Chondrocyte (in vitro differentiated cells): ENCODE measurements around the gene EFL1. TPM values are rescaled to one million over a fixed set of nuclear protein-coding genes. Genes with fewer than 3 reads are reported as not detected.
"Not testable (repeated sequence)": the region's sequence is repeated elsewhere in the genome, so short reads cannot be mapped to it uniquely, and the experiment has no call there.

Experiments
- DNase-seq: peaks from one replicate; pipeline ENCODE4 v3.0.0; 2021; ENCODE audit warnings: mixed read lengths, low spot score
- H3K27ac Mint-ChIP-seq: one replicate; pipeline ENCODE4 v1.8.0; 2021; ENCODE audit warnings: mild to moderate bottlenecking, moderate library complexity, mixed read lengths; ENCODE audit not compliant: unreplicated experiment
- H3K27me3 Mint-ChIP-seq: 2 replicates; pipeline ENCODE4 v1.8.0; 2021; ENCODE audit warnings: low read depth, mixed read lengths
- H3K36me3 Mint-ChIP-seq: 2 replicates; pipeline ENCODE4 v1.8.0; 2021; ENCODE audit warnings: low read depth, mixed read lengths
- H3K4me1 Mint-ChIP-seq: 2 replicates; pipeline ENCODE4 v1.8.0; 2021; ENCODE audit warnings: low read depth, mild to moderate bottlenecking, mixed read lengths
- H3K4me3 Mint-ChIP-seq: one replicate; pipeline ENCODE4 v1.8.0; 2021; ENCODE audit warnings: mild to moderate bottlenecking, moderate library complexity, mixed read lengths; ENCODE audit not compliant: unreplicated experiment
- H3K9me3 Mint-ChIP-seq: 2 replicates; pipeline ENCODE4 v1.8.0; 2021; ENCODE audit warnings: low read depth, mixed read lengths
- total RNA-seq: library from RNA; stranded (reverse); gene quantifications from 3 replicates; pipeline ENCODE4 v1.2.1, GENCODE V29; 2021
- TF ChIP-seq, protein P1 (sequence below): fragments of 200-600 bp; sonication (generic); IDR thresholded peaks from 2 replicates; pipeline ENCODE4 v1.5.0; 2021; ENCODE audit warnings: antibody characterized with exemption, mild to moderate bottlenecking, moderate library complexity

EFL1 gene
- total RNA-seq, 1 donor from 2014 or later, result 16.6 TPM

DNA sequence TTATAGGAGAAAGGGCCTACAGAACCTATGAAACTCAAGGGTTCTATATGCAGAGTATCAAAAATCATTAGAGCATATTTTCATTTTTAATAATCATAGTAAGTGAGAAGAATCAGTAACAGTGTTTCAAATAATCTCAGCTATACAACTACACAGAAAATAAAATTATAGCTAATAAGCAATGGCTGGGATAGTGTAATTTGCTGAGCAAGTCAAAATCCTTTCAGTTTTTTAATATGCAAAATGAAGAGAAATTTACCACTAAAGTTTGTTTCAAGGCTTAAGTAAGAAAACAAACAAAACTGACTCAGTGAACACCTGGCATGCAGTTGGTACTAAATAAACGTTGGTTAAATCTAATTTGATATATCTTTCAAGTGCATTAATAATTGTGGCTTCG is 66.2 kb downstream of the EFL1 start:
- Mint-ChIP-seq H3K4me1 (peaks cover 9% of the 10 kb centered on the region), H3K36me3 (no peaks in the 10 kb centered on the region), H3K9me3 (no peaks in the 10 kb centered on the region), H3K27ac (no peak overlapping the region), H3K27me3 (no peaks in the 10 kb centered on the region), H3K4me3 (no peak overlapping the region)
- TF ChIP-seq, protein P1, sequence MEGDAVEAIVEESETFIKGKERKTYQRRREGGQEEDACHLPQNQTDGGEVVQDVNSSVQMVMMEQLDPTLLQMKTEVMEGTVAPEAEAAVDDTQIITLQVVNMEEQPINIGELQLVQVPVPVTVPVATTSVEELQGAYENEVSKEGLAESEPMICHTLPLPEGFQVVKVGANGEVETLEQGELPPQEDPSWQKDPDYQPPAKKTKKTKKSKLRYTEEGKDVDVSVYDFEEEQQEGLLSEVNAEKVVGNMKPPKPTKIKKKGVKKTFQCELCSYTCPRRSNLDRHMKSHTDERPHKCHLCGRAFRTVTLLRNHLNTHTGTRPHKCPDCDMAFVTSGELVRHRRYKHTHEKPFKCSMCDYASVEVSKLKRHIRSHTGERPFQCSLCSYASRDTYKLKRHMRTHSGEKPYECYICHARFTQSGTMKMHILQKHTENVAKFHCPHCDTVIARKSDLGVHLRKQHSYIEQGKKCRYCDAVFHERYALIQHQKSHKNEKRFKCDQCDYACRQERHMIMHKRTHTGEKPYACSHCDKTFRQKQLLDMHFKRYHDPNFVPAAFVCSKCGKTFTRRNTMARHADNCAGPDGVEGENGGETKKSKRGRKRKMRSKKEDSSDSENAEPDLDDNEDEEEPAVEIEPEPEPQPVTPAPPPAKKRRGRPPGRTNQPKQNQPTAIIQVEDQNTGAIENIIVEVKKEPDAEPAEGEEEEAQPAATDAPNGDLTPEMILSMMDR, result no peak
- no peak for DNase-seq

DNA sequence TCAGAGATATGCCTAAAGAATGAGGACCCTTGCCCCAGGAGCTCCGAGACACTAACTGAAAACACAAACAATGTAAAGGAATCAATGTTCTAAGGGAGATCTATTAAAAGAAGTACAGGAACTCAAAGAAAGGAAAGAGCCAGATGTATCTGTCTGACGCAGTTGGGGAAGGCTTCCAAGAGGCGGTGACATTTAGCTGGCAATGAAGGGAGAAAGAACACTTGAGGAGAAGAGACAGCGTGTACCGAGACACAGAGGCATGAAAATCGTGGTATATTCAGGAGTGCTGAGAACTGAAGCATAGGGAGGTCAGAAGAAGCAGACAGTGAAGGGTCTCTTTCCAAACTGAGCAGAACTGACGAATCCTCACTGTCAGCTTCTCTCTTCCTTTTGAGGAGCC is 66.7 kb downstream of the EFL1 start:
- H3K4me3 Mint-ChIP-seq, H3K27me3 Mint-ChIP-seq, H3K27ac Mint-ChIP-seq, H3K9me3 Mint-ChIP-seq, DNase-seq, H3K36me3 Mint-ChIP-seq: not testable (repeated sequence)
- H3K4me1 Mint-ChIP-seq, result peaks cover 12% of the 10 kb centered on the region

DNA sequence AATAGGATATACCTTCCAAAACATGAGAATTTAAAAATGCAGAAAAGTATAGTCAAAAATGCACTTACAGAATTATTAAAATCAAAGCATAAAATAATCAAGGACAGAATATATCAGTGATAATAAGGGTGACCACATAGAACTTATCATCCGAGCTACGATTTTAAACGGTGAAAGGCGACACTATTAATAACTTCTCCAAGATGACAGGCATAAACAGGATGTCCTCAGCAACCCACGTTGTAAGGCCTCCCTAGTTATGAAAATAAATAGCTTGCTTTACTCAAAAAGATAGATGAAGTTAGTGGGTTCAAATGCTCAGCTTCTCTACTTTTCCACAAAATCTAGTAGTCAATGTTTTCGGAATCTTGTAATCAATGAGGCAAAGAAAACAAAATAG is 68.0 kb downstream of the EFL1 start:
- H3K36me3 Mint-ChIP-seq, H3K27me3 Mint-ChIP-seq, H3K9me3 Mint-ChIP-seq, H3K4me3 Mint-ChIP-seq, H3K27ac Mint-ChIP-seq, DNase-seq: not testable (repeated sequence)
- peaks cover 18% of the 10 kb centered on the region for H3K4me1 Mint-ChIP-seq

DNA sequence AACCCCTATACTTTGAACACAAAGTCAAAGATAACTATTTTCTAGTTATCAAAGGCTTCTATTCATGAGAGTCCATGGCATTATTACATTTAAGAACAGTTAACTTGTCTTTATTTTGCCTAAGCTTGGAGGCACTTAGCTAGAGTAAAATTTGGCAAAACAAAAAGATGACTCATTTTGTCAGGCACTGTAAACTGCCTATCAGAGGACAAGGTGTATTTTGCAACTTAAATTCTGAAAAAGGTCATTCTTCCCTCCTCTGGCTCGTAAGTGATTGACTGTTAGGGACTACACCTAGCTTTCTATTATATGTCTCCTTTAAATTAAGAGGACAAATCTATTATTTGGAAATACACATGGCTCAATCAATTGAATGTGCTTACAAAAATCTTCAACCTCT is 69.1 kb downstream of the EFL1 start:
- DNase-seq, H3K9me3 Mint-ChIP-seq, H3K4me3 Mint-ChIP-seq, H3K27me3 Mint-ChIP-seq, H3K27ac Mint-ChIP-seq, H3K36me3 Mint-ChIP-seq: not testable (repeated sequence)
- H3K4me1 Mint-ChIP-seq, result peaks cover 18% of the 10 kb centered on the region

DNA sequence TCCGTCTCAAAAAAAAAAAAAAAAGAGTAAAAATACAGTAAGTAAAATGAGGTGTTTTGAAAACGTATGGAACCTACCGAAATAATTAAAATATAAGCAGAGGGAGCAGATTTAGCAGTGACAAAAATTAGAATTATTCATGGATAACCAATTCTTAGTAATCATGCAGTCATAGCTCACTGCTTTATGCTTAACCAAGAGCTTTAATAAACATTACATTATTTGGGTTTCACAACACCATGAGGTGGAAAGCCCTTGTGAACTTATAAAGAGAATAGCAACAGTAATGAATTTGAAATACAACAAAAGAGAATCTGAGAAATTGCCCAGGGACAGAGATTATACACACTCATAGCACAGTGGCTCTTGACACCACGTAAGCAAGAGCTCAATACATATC is 70.1 kb downstream of the EFL1 start:
- not testable (repeated sequence) for H3K9me3 Mint-ChIP-seq, H3K4me3 Mint-ChIP-seq, H3K36me3 Mint-ChIP-seq, H3K27ac Mint-ChIP-seq, H3K27me3 Mint-ChIP-seq, DNase-seq
- H3K4me1 Mint-ChIP-seq, result peaks cover 15% of the 10 kb centered on the region

DNA sequence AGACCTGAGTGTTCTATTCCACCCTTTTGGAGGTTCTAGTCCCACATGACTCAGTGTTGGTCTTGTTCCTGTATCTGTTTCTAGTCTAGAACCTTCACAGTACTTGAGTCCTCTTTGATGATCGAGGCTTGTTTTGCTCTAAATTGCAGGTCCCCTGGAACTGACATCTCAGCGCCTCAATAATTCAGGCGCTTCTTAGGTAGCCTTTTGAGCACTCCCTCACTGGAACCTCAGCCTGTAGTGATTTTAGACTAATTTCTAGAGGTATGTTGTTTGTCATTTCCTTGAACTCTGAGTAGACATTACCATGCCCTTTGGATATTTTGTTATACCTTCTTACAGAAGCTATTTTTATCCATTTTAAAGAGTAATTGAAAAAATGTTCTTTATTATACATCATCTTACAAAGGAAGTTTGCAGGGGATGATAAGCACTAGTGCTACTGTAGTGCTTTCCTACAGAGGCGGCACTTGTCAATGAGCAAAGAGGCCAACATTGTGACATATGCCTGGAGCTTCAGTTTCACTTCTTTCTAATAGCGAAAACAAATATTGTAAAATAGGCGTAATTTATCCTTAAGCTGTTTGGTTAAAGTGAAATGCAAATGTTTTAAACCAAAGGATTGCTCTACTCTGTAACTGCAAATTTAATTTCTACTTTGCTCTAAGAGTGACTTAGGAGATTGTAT is 75.7 kb downstream of the EFL1 start:
- Mint-ChIP-seq H3K4me3 (no peak overlapping the region), H3K4me1 (peaks cover 50% of the 10 kb centered on the region), H3K27me3 (no peaks in the 10 kb centered on the region), H3K27ac (no peak overlapping the region), H3K36me3 (peaks cover 3% of the 10 kb centered on the region), H3K9me3 (no peaks in the 10 kb centered on the region)
- DNase-seq, result no peak
- TF ChIP-seq, protein P1, result no peak

DNA sequence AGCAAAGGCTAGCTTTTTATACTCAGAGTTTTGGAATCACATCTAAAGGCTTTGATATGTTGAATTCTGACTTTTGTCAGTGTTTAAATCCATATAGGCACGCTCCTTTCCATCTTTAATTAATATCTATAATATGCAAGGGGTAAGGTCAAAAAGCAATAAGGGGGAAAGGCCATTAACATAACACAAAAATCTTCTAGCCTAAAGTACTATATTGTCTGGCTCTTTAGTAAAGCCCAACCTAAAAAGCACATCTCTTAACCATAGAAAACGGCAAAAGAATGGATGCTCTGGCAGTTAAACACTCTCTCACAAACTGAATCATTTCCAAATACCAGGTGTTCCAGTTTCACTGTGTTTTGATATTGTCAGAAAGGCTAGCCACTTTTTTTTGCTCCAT is 76.4 kb downstream of the EFL1 start:
- no peak overlapping the region for H3K4me3 Mint-ChIP-seq
- peaks cover 3% of the 10 kb centered on the region for H3K36me3 Mint-ChIP-seq
- no peak overlapping the region for H3K27ac Mint-ChIP-seq
- TF ChIP-seq, protein P1, result no peak
- DNase-seq, result no peak
- H3K9me3 Mint-ChIP-seq, result no peaks in the 10 kb centered on the region
- H3K4me1 Mint-ChIP-seq, result peaks cover 57% of the 10 kb centered on the region
- H3K27me3 Mint-ChIP-seq, result no peaks in the 10 kb centered on the region
